GM19452 (cell line): ENCODE data around the gene IDH2.

Experiments used
- ATAC-seq: cut with Tn5 transposase; IDR thresholded peaks from one replicate; pipeline ENCODE4 v1.9.1; 2021; ENCODE audit not compliant: unreplicated experiment

IDH2 gene

DNA sequence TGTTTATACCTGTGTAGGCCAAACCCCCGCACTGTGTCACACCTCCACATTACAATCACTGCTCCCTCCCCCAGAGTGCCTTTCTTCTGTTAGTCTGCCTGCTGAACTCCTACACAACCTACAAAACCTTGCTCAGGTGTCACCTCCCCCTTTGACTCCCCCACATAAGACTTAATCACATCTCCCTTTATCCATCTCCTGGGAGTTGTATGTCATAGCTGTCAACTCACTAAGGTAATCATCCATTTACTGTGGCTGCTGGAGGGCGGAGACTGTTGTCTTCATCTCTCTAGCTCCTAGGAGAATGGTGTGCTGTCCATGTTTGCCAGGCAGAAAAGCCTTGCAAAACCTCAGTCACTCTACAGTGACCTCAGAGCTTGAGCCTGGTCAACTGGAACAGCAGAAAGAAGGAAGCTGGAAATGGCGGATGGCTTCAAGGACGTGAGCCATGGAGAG is 57.3 kb downstream of the IDH2 start:
- no peak for ATAC-seq

GRCh38 chr15:90044191-90044590 is 58.1 kb downstream of the IDH2 start:
- ATAC-seq = no peak

GRCh38 chr15:90043530-90044010 is 58.7 kb downstream of the IDH2 start:
- ATAC-seq = no peak

DNA sequence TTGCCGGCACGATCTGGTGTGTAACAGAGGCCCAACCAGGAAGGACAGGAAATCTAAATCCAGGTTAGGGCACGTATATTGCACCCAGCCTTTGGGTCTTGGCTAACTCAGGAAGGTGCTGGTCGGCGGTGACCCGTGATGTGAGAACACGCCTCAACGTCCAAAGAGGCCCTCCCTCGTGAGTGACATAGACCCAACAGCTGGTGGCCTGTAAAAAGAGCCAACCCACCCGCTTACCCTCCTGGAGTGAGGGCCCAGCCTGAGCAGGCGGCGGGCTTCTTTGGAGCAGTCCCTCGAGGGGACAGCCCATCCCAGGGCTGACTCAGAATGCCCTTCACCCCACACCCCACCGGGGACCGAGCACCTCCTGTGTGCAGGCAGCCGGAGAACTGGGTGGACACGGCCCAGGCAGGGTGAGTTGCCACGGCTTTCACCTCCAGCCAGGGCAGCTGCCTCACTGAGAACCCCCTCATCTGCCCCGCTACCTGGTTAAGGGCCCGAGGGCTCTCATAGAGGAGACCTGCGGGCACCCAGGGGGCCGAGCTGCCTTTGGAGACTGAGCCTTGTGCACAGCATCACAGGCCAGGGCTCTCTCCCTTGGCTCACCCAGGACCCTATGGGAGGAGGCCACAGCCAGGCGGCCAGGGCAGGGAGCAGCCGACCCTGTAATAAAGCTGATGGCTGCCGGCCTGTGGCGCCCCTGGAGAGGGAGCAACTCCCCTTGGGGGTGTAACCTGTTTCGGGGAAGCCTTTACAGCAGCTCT is 59.3 kb downstream of the IDH2 start:
- no peak for ATAC-seq

DNA sequence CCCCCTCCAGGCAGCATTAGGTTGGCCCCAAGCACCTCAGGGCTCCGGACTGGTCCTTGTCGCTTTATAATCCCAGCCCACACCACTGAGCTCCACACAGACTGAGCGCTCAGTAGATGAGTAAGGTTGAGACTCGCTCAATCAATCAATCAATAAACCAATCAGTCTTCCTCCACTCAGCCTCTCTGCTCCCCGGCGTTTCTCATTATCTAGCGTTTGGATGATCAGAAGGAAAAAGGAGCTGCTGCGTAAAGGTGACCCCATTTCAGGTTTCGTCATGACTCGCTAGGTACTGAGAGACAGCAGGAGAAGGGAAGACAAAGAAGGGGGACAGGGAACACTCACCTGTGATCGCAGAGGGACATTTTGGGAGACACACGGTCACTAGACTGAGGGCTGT is 59.9 kb downstream of the IDH2 start:
- no peak for ATAC-seq

- no peak for ATAC-seq
These were observed 61.6 kb downstream of the IDH2 start for GRCh38 chr15:90040618-90041017.

GRCh38 chr15:90039996-90040395 is 62.3 kb downstream of the IDH2 start:
- no peak for ATAC-seq

GRCh38 chr15:90038632-90039095 is 63.6 kb downstream of the IDH2 start:
- ATAC-seq = no peak

- ATAC-seq = peak; percentile 67
These were observed 64.2 kb downstream of the IDH2 start for GRCh38 chr15:90037961-90038631.

DNA sequence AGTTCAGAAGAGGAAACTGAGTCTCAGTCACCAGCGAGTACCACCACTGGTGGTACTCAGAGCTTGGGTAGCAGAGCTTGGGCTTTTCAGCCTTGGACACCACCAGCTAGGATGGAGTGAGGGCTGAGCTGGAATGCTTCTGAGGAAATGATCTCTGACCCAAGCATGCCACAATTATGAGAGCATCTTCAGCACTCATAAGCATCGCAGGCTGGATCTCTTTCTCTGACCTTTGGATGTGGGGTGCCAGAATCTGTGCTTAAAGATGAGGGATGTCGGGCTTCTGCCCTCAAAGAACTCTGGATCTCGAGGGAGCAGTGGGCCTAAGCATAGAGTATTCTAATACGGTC is 64.8 kb downstream of the IDH2 start:
- ATAC-seq = no peak

DNA sequence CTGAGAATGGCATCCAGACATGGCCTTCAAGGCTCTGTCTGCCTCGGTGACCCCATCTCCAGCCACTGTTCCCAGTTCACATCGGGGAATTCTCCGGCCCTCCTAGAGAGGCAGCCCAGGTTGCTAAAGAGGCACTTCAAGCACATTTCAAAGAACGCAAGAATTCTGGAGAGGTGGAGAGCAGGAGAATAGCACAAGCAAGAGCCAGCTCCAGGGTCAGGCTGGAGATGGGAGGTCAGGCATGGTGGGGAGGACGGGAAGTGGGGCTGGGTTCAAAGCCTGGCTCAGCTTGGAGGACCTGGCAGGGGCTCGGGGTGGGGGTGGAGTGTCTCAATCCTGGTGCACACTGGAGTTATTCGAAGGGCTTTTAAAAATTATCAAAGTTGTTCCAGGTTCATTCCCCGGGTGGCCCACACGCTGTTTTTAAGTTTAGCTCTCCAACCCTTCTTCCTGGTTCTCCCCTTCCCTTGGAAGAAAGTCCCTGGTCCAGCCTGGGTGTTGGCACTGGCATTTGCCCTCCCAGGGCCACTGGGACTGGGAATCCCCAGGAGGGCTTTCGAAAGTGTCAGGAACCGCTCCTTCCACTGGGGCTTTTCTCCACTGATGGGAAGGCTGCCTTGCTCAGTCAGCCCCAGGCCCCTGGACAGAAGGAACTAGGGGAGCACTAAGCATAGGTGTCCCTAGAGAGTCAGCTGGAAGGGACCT is 65.3 kb downstream of the IDH2 start:
- no peak for ATAC-seq

DNA sequence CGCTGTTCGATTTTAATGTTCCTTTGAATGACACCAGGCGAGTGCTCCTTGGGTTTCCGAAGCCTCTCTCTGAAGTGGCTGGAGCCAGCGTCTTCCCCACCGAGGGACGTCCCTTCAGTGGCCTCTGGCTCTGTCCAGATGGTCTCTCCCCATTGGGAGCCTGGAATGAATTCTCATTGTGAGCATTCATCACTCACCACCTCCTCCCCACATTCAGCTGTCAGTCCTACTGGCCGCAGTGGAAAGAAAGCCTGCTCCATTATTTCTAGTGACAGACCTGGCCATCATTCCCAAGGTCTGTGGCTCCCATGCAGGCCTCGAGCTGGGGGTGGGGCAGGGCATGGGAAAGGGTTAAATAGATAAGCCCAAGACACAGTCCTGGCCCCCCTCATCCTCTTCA is 65.9 kb downstream of the IDH2 start:
- ATAC-seq = no peak

GRCh38 chr15:90035840-90036230 is 66.4 kb downstream of the IDH2 start:
- ATAC-seq = no peak

DNA sequence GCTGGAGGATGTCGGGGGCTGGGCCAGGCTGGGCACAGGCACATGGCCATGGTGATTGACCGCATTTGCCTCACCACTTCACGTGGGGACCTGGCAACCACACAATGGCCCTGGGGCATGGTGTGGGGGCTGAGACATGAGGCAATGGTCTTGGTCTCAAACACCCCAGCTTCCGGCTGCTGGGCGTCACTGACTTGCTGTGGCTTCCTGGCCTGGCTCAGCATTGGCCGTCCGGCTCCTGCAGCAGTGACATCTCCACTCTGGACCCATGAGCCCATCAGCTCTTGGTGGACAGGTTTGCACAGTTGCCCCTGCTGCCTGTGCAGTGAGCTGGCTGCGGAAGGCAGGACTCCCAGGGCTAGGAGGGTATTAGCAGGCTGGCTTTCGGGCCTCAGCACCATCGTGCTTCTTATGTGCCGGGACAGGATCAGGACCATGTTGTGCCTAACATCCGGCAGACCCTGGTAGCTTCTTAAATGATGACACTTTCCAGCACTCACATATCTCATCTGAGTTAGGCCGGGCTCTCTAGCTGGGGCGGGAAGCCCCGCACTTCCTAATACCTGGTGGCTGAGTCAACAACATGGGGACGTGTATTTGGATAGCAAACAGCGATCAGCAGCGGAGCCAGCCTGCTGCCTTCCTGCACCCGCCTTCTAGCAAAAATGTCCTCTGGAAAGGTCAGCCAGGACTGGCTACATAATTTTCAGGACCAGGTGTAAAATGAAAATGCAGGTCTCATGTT is 67.0 kb downstream of the IDH2 start:
- no peak for ATAC-seq

DNA sequence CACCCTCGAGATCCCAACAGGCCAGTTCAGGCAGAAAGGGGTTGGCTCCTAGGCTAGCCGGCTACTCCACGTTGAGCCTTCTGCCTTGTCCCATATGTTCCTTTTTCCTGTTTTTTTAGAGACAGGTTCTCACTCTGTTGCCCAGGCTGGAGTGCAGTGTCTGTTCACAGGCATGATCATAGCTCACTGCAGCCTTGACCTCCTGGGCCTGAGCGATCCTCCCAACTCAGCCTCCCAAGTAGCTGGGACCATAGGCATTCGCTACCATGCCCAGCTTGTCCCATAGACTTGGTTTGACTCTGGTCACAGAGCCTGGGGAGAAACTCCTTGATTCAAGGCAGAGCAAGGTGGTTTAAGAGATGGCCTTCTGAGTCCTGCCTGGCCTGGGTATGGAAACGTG is 68.8 kb downstream of the IDH2 start:
- ATAC-seq = no peak
